GM12878 (cell line): ENCODE measurements around the gene PTPDC1. TPM values are rescaled to one million over a fixed set of nuclear protein-coding genes. Genes with fewer than 3 reads are reported as not detected.

ENCODE experiments used
- ATAC-seq: fragments of 200-7000 bp; cut with Tn5 transposase; 3 replicates; pipeline ENCODE4 v1.9.1; 2020; ENCODE audit warnings: mild to moderate bottlenecking, moderate library complexity
- BruUV-seq: library from RNA; stranded (reverse); fragments of 400-500 nt; replicated peaks from 2 replicates; lab custom pipeline; 2021; lab: Mats Ljungman, UMichigan
- CTCF ChIA-PET: fragments of 300-600 bp; sonication (Branson Sonifier 250); formaldehyde crosslinking; extraction: SDS; loops from one replicate; lab custom pipeline; 2021; ENCODE audit warnings: inconsistent platforms; lab: Yijun Ruan, JAX
- POLR2A ChIA-PET: fragments of 350-600 bp; formaldehyde crosslinking; extraction: SDS; loops from one replicate; lab custom pipeline; 2021; ENCODE audit warnings: inconsistent platforms; lab: Charles Lee
- RAD21 ChIA-PET: fragments of 300-600 bp; sonication (Branson Sonifier 250); formaldehyde crosslinking; loops from one replicate; lab custom pipeline; 2023; ENCODE audit warnings: antibody characterized with exemption; ENCODE audit not compliant: unreplicated experiment; lab: Charles Lee
- SMC1A ChIA-PET: fragments of 300-600 bp; sonication (Branson Sonifier 250); formaldehyde crosslinking; loops from one replicate; lab custom pipeline; 2023; ENCODE audit not compliant: unreplicated experiment, uncharacterized antibody; lab: Charles Lee
- DNase-seq: peaks from one replicate; pipeline ENCODE4 v3.0.0-alpha.2; 2011; ENCODE audit warnings: low read depth, low spot score
- FAIRE-seq: peaks from 3 replicates; lab custom pipeline; 2011; peaks lifted over from hg19 to GRCh38; lab: Jason Lieb, UNC
- H2AFZ ChIP-seq: 2 replicates; pipeline ENCODE4 v1.6.0; 2011; ENCODE audit warnings: low read depth, low read length, control low read depth; ENCODE audit not compliant: control insufficient read depth
- H3K27ac ChIP-seq: 2 replicates; pipeline ENCODE4 v1.5.1; 2011; ENCODE audit warnings: control low read depth; ENCODE audit not compliant: control insufficient read depth, insufficient read depth
- H3K27me3 ChIP-seq, 2 experiments: replicated peaks in 1 of 2; 2 replicates each; pipeline versions ENCODE4 v1.6.0 to v1.6.1; 2011; ENCODE audit warnings: low read length in 1 of 2; ENCODE audit not compliant: control insufficient read depth in 2 of 2, insufficient read depth in 2 of 2
- H3K36me3 ChIP-seq, 2 experiments: 2 replicates each; pipeline ENCODE4 v1.5.1; 2011; ENCODE audit warnings: low read length in 1 of 2; ENCODE audit not compliant: control insufficient read depth in 2 of 2, insufficient read depth in 2 of 2
- H3K4me1 ChIP-seq: 2 replicates; pipeline ENCODE4 v1.6.1; 2011; ENCODE audit warnings: mild to moderate bottlenecking, low read length, moderate library complexity, mixed read lengths; ENCODE audit not compliant: control insufficient read depth, insufficient read depth
- H3K4me2 ChIP-seq: 2 replicates; pipeline ENCODE4 v1.6.0; 2011; ENCODE audit warnings: control low read depth; ENCODE audit not compliant: control insufficient read depth, insufficient read depth
- H3K4me3 ChIP-seq: fragments of 200-600 bp; sonication (generic); 2 replicates; pipeline ENCODE4 v1.5.1; 2016
- H3K79me2 ChIP-seq: 2 replicates; pipeline ENCODE4 v1.6.0; 2011; ENCODE audit warnings: low read length; ENCODE audit not compliant: control insufficient read depth, insufficient read depth
- H3K9ac ChIP-seq: 2 replicates; pipeline ENCODE4 v1.8.0; 2011; ENCODE audit warnings: low read length, control low read depth, mixed read lengths; ENCODE audit not compliant: control insufficient read depth, insufficient read depth
- H3K9me3 ChIP-seq: replicated peaks from 3 replicates; pipeline ENCODE4 v1.5.1; 2011; ENCODE audit warnings: mild to moderate bottlenecking, low read length; ENCODE audit not compliant: control insufficient read depth, insufficient read depth
- H4K20me1 ChIP-seq: 2 replicates; pipeline ENCODE4 v1.6.0; 2011; ENCODE audit not compliant: control insufficient read depth, insufficient read depth
- BCL11A ChIP-seq: IDR thresholded peaks from 2 replicates; pipeline ENCODE4 v1.6.1; 2011; ENCODE audit warnings: low read depth, low read length
- BCL3 ChIP-seq: IDR thresholded peaks from 2 replicates; pipeline ENCODE4 v1.6.1; 2011; ENCODE audit warnings: borderline replicate concordance, low read depth, mild to moderate bottlenecking, moderate library complexity, low read length; ENCODE audit not compliant: insufficient read depth, poor library complexity, severe bottlenecking
- CHD1 ChIP-seq: IDR thresholded peaks from 2 replicates; pipeline ENCODE4 v1.6.1; 2012; ENCODE audit warnings: low read depth, low read length, improper control_type of control experiment
- DPF2 ChIP-seq: fragments of 450-650 bp; IDR thresholded peaks from 2 replicates; pipeline ENCODE4 v1.6.1; 2017; ENCODE audit warnings: mild to moderate bottlenecking
- FOS ChIP-seq: IDR thresholded peaks from 3 replicates; pipeline ENCODE4 v1.6.1; 2011; ENCODE audit warnings: borderline replicate concordance; ENCODE audit not compliant: insufficient read length; ENCODE audit errors: extremely low read depth
- HDAC6 ChIP-seq: fragments of 200-600 bp; sonication (generic); IDR thresholded peaks from one replicate; pipeline ENCODE4 v1.8.0; 2017; ENCODE audit warnings: antibody characterized with exemption; ENCODE audit not compliant: unreplicated experiment
- HDGF ChIP-seq: fragments of 450-650 bp; IDR thresholded peaks from 2 replicates; pipeline ENCODE4 v1.6.1; 2016; ENCODE audit warnings: antibody characterized with exemption
- NR2F1 ChIP-seq: fragments of 450-650 bp; conservative IDR thresholded peaks from 2 replicates; pipeline ENCODE4 v1.6.1; 2017; ENCODE audit warnings: mild to moderate bottlenecking
- POLR2A ChIP-seq: IDR thresholded peaks from 2 replicates; pipeline ENCODE4 v1.6.1; 2011; ENCODE audit warnings: low read depth, mild to moderate bottlenecking, low read length
- POLR2AphosphoS5 ChIP-seq: IDR thresholded peaks from 2 replicates; pipeline ENCODE4 v1.6.1; 2011; ENCODE audit warnings: mild to moderate bottlenecking, low read length, inconsistent platforms
- SUPT20H ChIP-seq: IDR thresholded peaks from 2 replicates; pipeline ENCODE4 v1.6.1; 2011; ENCODE audit warnings: low read depth, mild to moderate bottlenecking, low read length, moderate library complexity, borderline replicate concordance; ENCODE audit not compliant: control insufficient read depth
- TAF1 ChIP-seq: IDR thresholded peaks from 2 replicates; pipeline ENCODE4 v1.6.1; 2011; ENCODE audit warnings: mild to moderate bottlenecking, low read depth, low read length, borderline replicate concordance
- ZNF24 ChIP-seq: fragments of 450-650 bp; IDR thresholded peaks from 2 replicates; pipeline ENCODE4 v1.6.1; 2017; ENCODE audit warnings: antibody characterized with exemption, mild to moderate bottlenecking
- ZNF592 ChIP-seq: fragments of 450-650 bp; IDR thresholded peaks from 2 replicates; pipeline ENCODE4 v1.6.1; 2017; ENCODE audit warnings: mild to moderate bottlenecking, moderate library complexity
- WGBS: methylation state at CpG from one replicate; pipeline ENCODE4 v1.1.6; 2016; ENCODE audit warnings: low lambda C conversion rate; ENCODE audit not compliant: insufficient replicate concordance, insufficient coverage; ENCODE audit errors: missing lambda C conversion rate; 5-methylcytosine and 5-hydroxymethylcytosine counted together
- in situ Hi-C: fragments of 300-500 bp; cut with MboI; formaldehyde crosslinking; loops from 9 replicates; pipeline ENCODE4 v1.14.3; 2018; ENCODE audit warnings: mixed read lengths
- intact Hi-C: fragments of 100-400 bp; cut with micrococcal nuclease; formaldehyde crosslinking; loops from one replicate; pipeline ENCODE4 v1.14.2; 2022; ENCODE audit not compliant: unreplicated experiment
- polyA plus RNA-seq, 11 experiments: library from polyadenylated mRNA; depleted of rRNA in 4 of 11; unstranded in 6 of 11; stranded (reverse) in 5 of 11; fragments of >200 nt; fragmentation: Nextera tagmentation in 4 of 11; fragmentation: Illumina TruSeq in 1 of 11; extraction: Ambion mirVana in 4 of 11; extraction: Trizol in 1 of 11; gene quantifications; 1 replicate in 1 of 11; 2 replicates in 10 of 11; pipeline versions ENCODE4 v1.2.1 to v1.2.3, GENCODE V29; 2011 to 2016; ENCODE audit warnings: inconsistent platforms in 2 of 11, missing spikeins in 2 of 11, low read depth in 1 of 11
- total RNA-seq, 4 experiments: library from RNA; depleted of rRNA in 3 of 4; stranded (reverse); fragments of >200 nt in 3 of 4; fragmentation: Illumina TruSeq in 1 of 4; extraction: Trizol in 1 of 4; gene quantifications; 2 replicates each; pipeline versions ENCODE4 v1.2.1 to v1.2.3, GENCODE V29; 2013 to 2021

Gene PTPDC1
- total and polyA plus RNA-seq, 10 of the 15 experiments (the other 5 are each of a cell fraction or from before 2014, with no cell fraction given), result 1.2 to 4.5 (median 2.9) TPM

GRCh38 chr9:94142353-94142752 is 58.1 kb downstream of the PTPDC1 start (continued):
- no peak for TF ChIP-seq POLR2AphosphoS5
- no peak for TF ChIP-seq HDGF
- no peak for TF ChIP-seq POLR2A
- TF ChIP-seq ZNF592, result no peak

- CTCF ChIA-PET, result no interaction called here
- Histone ChIP-seq H3K4me3 (no peak overlapping the region), H3K4me2 (no peak overlapping the region), H2AFZ (no peak overlapping the region), H3K4me1 (no peaks in the 10 kb centered on the region; the same call in 1 of the 2 replicates), H3K9me3 (no peaks in the 10 kb centered on the region), H3K36me3 (no peaks in the 10 kb centered on the region), H3K9ac (no peak overlapping the region), H3K27me3 (no peaks in the 10 kb centered on the region), H4K20me1 (no peaks in the 10 kb centered on the region), H3K27ac (no peak overlapping the region), H3K79me2 (no peaks in the 10 kb centered on the region)
- intact Hi-C loops, result no loop called here
- no peak for FAIRE-seq
- no peak for DNase-seq
- no TSS peak for BruUV-seq
- RAD21 ChIA-PET, result no interaction called here
- no peak for TF ChIP-seq NR2F1
- no peak for TF ChIP-seq TAF1
- no peak for TF ChIP-seq BCL3
- TF ChIP-seq FOS, result no peak
- TF ChIP-seq DPF2, result no peak
- TF ChIP-seq ZNF24, result no peak
- no peak for TF ChIP-seq BCL11A
- TF ChIP-seq SUPT20H, result no peak
- TF ChIP-seq HDAC6, result no peak
- TF ChIP-seq CHD1, result no peak
- WGBS, result 24% methylated on average over 2 of the region's 2 CpGs
- POLR2A ChIA-PET, result no interaction called here
- in situ Hi-C loops, result no loop called here
- ATAC-seq, result no peak
- SMC1A ChIA-PET, result interaction anchor here (0.6 kb wide), 1 partner anchor 75 kb away, joined by 3 read pairs; no protein-coding TSS in a partner anchor
These were observed 60.1 kb downstream of the PTPDC1 start for GRCh38 chr9:94144394-94144793.
